Measurements from ENCODE around the gene CPNE9.
"Not testable (repeated sequence)": the region's sequence is repeated elsewhere in the genome, so short reads cannot be mapped to it uniquely, and the experiment has no call there.

Gene CPNE9

DNA sequence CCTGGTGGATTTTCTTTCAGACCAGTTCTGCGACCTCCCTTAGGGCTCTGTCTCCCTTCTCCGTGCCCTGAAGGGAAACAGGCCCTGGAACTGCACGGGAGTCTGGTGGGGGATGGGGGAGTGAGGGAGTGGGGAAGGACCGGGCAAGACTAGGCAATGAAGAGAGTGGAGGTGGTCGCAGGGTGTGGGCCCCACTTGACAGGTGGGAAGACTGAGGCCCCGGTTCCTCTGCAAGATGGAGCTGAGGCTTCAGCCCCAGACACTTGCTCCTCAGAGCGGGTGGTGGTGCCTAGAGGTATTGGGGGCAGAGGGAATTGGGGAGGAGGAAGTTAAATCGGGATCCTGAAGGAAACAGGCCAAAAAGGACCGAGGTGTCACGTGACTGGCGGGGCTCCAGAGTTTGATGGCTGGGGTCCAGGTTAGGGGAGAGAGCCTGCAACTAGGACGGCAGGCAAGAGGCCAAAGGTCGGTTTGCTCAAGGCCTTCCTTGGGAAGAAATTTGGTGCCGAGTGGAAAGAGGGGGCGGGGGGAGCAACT is 66.7 kb downstream of the CPNE9 start:
- in situ Hi-C loops (cut with MboI; ENCODE audit: low sequenced_read_pairs), result no loop called here

DNA sequence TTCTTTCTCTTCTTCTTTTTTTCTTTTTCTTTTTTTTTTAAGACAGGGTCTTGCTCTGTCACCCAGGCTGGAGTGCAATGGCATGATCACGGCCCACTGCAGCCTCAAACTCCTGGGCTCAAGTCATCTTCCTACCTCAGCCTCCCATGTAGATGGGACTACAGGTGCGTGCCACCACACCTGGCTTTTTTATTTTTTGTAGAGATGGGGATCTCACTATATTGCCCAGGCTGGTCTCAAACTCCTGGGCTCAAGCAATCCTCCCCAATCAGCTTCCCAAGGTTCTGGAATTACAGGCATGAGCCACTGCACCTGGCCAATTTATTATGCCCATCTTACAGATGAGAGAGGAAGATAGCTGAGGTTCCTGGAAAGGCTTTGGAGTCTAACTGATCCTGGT is 67.4 kb downstream of the CPNE9 start:
- in situ Hi-C loops (cut with MboI; ENCODE audit: low sequenced_read_pairs), result not testable (repeated sequence)

DNA sequence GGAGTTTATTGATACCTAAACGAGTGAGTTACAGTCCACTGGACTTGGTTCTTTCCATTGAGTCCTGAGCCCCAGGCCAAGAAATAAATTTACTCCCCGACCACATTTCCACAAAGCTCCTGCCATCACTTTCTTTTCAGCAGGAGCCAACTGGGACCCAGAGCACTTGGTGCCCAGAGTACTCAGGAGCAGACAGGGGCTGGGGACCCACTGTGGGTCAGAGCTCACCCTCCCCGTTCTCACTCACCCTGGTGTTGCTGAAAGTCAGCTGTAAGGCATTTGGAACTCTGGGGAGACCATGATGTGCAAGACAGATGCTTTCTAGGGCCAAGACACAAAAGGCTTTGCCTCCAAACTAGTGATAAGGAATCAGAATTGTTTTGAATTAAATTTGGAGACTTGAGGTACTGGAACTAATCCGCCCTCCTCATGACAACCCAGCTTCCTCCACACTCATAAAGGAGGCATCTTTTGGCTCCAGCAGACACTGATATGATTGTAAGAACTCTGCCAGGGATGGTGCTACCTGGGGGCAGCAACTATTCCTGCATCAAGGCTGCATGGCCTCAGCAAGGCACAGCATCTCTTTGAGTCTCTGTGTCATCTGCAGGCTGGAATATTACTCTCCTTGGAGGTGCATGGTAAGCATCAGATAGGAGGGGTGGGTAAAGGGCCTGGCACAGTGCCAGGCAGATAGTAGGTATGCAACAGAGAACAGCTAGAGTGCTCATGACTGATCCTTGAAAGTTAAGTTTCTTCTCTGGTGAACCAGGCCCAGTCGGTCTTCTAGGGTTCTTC is 73.5 kb downstream of the CPNE9 start:
- in situ Hi-C loops (cut with MboI; ENCODE audit: low sequenced_read_pairs), result no loop called here

DNA sequence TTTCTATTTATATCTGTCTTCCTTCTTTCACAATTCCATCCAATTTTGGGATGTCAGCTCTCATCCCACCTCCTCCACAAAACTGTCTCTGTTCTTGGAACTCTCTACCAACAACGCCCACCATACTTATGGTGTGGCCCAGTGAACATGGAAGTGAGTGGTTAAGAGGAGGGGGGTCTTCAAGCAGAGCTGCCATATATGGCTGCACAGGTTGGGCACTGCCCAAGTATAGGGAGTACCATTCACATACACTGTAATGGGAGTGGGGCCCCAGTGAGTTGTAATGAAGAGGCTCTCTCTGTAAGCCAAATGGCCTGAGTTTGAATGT is 74.0 kb downstream of the CPNE9 start:
- in situ Hi-C loops (cut with MboI; ENCODE audit: low sequenced_read_pairs), result no loop called here

DNA sequence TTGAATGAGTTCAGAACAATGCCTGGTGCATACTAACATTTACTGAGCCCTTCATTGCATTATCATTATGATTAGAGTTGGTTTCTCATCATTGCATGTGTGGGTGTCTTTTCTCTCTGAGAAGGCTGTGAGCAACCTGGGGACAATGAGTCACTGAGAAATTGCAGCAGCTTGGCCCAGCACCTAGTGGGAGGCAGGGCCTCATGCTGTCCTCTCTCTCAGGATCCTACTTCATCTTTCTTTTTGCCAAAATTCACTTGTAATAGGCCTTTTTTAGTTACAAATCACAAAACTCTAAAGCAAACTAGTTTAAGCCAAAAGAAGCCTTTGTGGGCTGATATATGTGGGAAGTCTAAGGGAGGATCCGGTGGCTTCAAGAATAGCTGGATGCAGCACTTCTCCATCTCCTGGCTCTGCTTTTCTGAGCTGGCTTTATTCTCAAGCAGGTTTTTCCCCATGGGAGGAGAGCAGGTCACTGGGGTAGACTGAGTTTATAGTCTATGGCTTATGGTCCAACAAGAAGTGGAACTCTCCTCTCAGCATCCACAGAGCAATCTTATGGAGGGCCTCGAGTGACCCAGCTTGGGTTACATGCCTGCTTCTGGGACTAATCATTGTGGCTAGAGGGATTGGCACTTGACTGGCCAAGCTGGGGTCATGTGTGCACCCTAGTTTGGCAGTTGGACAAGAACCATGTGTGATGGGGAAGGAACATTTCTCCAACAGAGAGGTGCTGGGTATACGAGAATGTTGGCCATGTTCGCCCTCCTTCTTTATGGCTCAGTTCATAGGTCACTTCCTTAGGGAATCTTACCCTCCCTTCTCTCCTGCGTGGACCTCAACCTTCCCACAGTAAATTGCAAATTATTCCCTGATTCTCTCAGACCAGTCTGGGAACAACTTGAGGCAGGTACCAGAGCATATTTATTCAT is 74.8 kb downstream of the CPNE9 start:
- in situ Hi-C loops (cut with MboI; ENCODE audit: low sequenced_read_pairs), result no loop called here

DNA sequence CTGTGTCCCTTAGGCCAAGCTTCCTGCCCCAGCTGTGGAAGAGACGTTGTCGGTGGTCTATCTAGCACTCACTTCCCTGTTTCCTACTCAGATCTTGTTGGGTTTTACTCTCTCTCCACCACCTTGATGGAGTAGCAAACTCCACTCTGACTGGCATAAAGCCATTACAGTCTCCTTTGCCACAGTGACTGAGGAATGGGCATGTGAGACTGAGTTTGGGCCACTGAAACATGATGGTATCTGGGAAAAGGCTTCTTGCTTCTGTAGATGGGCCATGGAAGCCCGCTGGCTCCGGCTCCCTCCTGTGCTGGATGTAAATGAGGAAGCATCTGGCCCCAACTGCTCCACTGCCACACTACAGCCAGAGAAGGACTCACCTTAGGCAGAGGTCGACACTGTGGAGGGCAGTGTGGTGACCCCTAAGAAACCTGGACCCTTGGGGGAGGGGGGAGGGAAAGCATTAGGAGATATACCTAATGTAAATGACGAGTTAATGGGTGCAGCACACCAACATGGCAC is 75.5 kb downstream of the CPNE9 start:
- in situ Hi-C loops (cut with MboI; ENCODE audit: low sequenced_read_pairs), result no loop called here
